HepG2 (cell line): ENCODE results near the gene S100P. TPM values are rescaled to one million over a fixed set of nuclear protein-coding genes. Genes with fewer than 3 reads are reported as not detected.

Experiments used
- ATRX ChIP-seq: sonication (generic); formaldehyde crosslinking; IDR thresholded peaks from 2 replicates; pipeline ENCODE4 v1.4.0; 2020; ENCODE audit warnings: missing genetic modification reagents, borderline replicate concordance
- CENPT ChIP-seq: sonication (generic); formaldehyde crosslinking; IDR thresholded peaks from 2 replicates; pipeline ENCODE4 v1.8.0; 2022; ENCODE audit warnings: low read depth, mild to moderate bottlenecking, moderate library complexity, missing genetic modification reagents
- E2F2 ChIP-seq: sonication (generic); formaldehyde crosslinking; IDR thresholded peaks from 2 replicates; pipeline ENCODE4 v1.4.0; 2020; ENCODE audit warnings: missing genetic modification reagents, borderline replicate concordance
- EED ChIP-seq: sonication (generic); formaldehyde crosslinking; IDR thresholded peaks from 2 replicates; pipeline ENCODE4 v1.5.0; 2020; ENCODE audit warnings: mild to moderate bottlenecking, missing genetic modification reagents
- GTF3A ChIP-seq: sonication (generic); formaldehyde crosslinking; conservative IDR thresholded peaks from 2 replicates; pipeline ENCODE4 v1.4.0; 2020; ENCODE audit warnings: mild to moderate bottlenecking, missing genetic modification reagents
- HNRNPK ChIP-seq: fragments of 200-400 bp; formaldehyde crosslinking; IDR thresholded peaks from 2 replicates; pipeline ENCODE4 v1.6.1; 2018; ENCODE audit warnings: low read length, low read depth, moderate library complexity, mild to moderate bottlenecking; ENCODE audit not compliant: poor library complexity, severe bottlenecking
- HOXA5 ChIP-seq: sonication (generic); formaldehyde crosslinking; IDR thresholded peaks from 2 replicates; pipeline ENCODE4 v1.4.0; 2020; ENCODE audit warnings: missing genetic modification reagents
- MBNL3 ChIP-seq: fragments of 250-450 bp; sonication (Bioruptor Pico); conservative IDR thresholded peaks from 2 replicates; pipeline ENCODE4 v1.8.0; 2022; ENCODE audit warnings: mild to moderate bottlenecking, inconsistent platforms
- PHF21A ChIP-seq: sonication (generic); formaldehyde crosslinking; IDR thresholded peaks from 2 replicates; pipeline ENCODE4 v1.5.0; 2020; ENCODE audit warnings: mild to moderate bottlenecking, missing genetic modification reagents
- TAF15 ChIP-seq: fragments of 200-400 bp; formaldehyde crosslinking; IDR thresholded peaks from one replicate; pipeline ENCODE4 v1.6.1; 2018; ENCODE audit warnings: mild to moderate bottlenecking, low read depth, low read length; ENCODE audit not compliant: poor library complexity, severe bottlenecking
- ZFP36 ChIP-seq: fragments of 150-350 bp; IDR thresholded peaks from 2 replicates; pipeline ENCODE4 v1.6.1; 2018; ENCODE audit warnings: borderline replicate concordance, low read length, low read depth; ENCODE audit not compliant: partially characterized antibody
- ZFP82 ChIP-seq: sonication (generic); formaldehyde crosslinking; IDR thresholded peaks from 2 replicates; pipeline ENCODE4 v1.5.1; 2020; ENCODE audit warnings: mild to moderate bottlenecking, missing genetic modification reagents, borderline replicate concordance
- ZNF24 ChIP-seq: fragments of 450-650 bp; IDR thresholded peaks from 2 replicates; pipeline ENCODE4 v1.6.1; 2017; ENCODE audit warnings: antibody characterized with exemption, mild to moderate bottlenecking
- ZNF430 ChIP-seq: sonication (generic); formaldehyde crosslinking; IDR thresholded peaks from 2 replicates; pipeline ENCODE4 v1.9.0; 2021; ENCODE audit warnings: mild to moderate bottlenecking, missing genetic modification reagents
- ZNF552 ChIP-seq: sonication (generic); formaldehyde crosslinking; IDR thresholded peaks from 2 replicates; pipeline ENCODE4 v1.9.0; 2022; ENCODE audit warnings: missing genetic modification reagents, mild to moderate bottlenecking, borderline replicate concordance
- ZNF674 ChIP-seq: sonication (generic); formaldehyde crosslinking; IDR thresholded peaks from 2 replicates; pipeline ENCODE4 v1.5.0; 2020; ENCODE audit warnings: low read depth, mild to moderate bottlenecking, missing genetic modification reagents
- ZNF687 ChIP-seq: sonication (generic); formaldehyde crosslinking; IDR thresholded peaks from 2 replicates; pipeline ENCODE4 v1.5.1; 2020; ENCODE audit warnings: mild to moderate bottlenecking, missing genetic modification reagents, moderate library complexity
- ZNF747 ChIP-seq: sonication (generic); formaldehyde crosslinking; IDR thresholded peaks from 2 replicates; pipeline ENCODE4 v1.8.1; 2023; ENCODE audit warnings: missing genetic modification reagents, mild to moderate bottlenecking, borderline replicate concordance
- ZNF782 ChIP-seq: sonication (generic); formaldehyde crosslinking; IDR thresholded peaks from 2 replicates; pipeline ENCODE4 v1.4.0; 2020; ENCODE audit warnings: missing genetic modification reagents, mild to moderate bottlenecking, borderline replicate concordance
- ZNF788 ChIP-seq: sonication (generic); formaldehyde crosslinking; IDR thresholded peaks from 2 replicates; pipeline ENCODE4 v1.5.0; 2020; ENCODE audit warnings: mild to moderate bottlenecking, missing genetic modification reagents, borderline replicate concordance
- ZNF878 ChIP-seq: sonication (generic); formaldehyde crosslinking; IDR thresholded peaks from 2 replicates; pipeline ENCODE4 v1.8.1; 2023; ENCODE audit warnings: mild to moderate bottlenecking, missing genetic modification reagents, moderate library complexity
- ZSCAN31 ChIP-seq: sonication (generic); formaldehyde crosslinking; IDR thresholded peaks from 2 replicates; pipeline ENCODE4 v1.5.0; 2020; ENCODE audit warnings: low read depth, mild to moderate bottlenecking, missing genetic modification reagents
- polyA plus RNA-seq, 8 experiments: library from polyadenylated mRNA; depleted of rRNA in 3 of 8; stranded (reverse) in 7 of 8; unstranded in 1 of 8; fragments of >200 nt; fragmentation: Illumina TruSeq in 4 of 8; extraction: Trizol in 4 of 8; gene quantifications; 2 replicates each; pipeline versions ENCODE4 v1.2.1 to v1.2.3, GENCODE V29; 2011 to 2016; ENCODE audit warnings: low read depth in 4 of 8, missing spikeins in 1 of 8, mixed read lengths in 1 of 8; ENCODE audit not compliant: insufficient read depth in 1 of 8
- total RNA-seq, 5 experiments: library from RNA; depleted of rRNA; stranded (reverse); fragments of >200 nt; fragmentation: Illumina TruSeq; extraction: Trizol; gene quantifications; 2 replicates each; pipeline ENCODE4 v1.2.3, GENCODE V29; 2016; ENCODE audit warnings: low read depth in 1 of 5
- TF ChIP-seq, protein P1 (sequence below): sonication (generic); formaldehyde crosslinking; IDR thresholded peaks from 2 replicates; pipeline ENCODE4 v1.5.0; 2020; ENCODE audit warnings: missing genetic modification reagents, mild to moderate bottlenecking, borderline replicate concordance

S100P gene
- total and polyA plus RNA-seq, 2 of the 13 experiments (the other 11 are each of a cell fraction or from before 2014, with no cell fraction given) = 278 to 1,649 TPM

- no peak for TF ChIP-seq MBNL3 (CRISPR knock-in tag)
- peak; percentile 91 for TF ChIP-seq ZNF687 (CRISPR knock-in tag)
- no peak; the same call in 1 of the 2 replicates for TF ChIP-seq ZNF878 (CRISPR knock-in tag)
- peak; percentile 98 for TF ChIP-seq ZSCAN31 (CRISPR knock-in tag)
- TF ChIP-seq ZNF430 (CRISPR knock-in tag) = peak; percentile 94; the same call in 1 of the 2 replicates
- no peak; the same call in 1 of the 2 replicates for TF ChIP-seq HOXA5
- TF ChIP-seq ZNF24 = 0 out of 2 replicates have a peak, but pooled peaks have one; percentile 32
- TF ChIP-seq ZNF747 = peak; percentile 96
- TF ChIP-seq ZNF552 = peak; percentile 73; the same call in 1 of the 2 replicates
- TF ChIP-seq ZFP82 = no peak
- no peak for TF ChIP-seq ZFP36
- no peak for TF ChIP-seq ATRX
- peak; percentile 99 for TF ChIP-seq ZNF788 (CRISPR knock-in tag)
- peak; percentile 76; the same call in 1 of the 2 replicates for TF ChIP-seq EED (CRISPR knock-in tag)
- TF ChIP-seq TAF15 = no peak
- TF ChIP-seq PHF21A (CRISPR knock-in tag) = no peak
- TF ChIP-seq, protein P1, sequence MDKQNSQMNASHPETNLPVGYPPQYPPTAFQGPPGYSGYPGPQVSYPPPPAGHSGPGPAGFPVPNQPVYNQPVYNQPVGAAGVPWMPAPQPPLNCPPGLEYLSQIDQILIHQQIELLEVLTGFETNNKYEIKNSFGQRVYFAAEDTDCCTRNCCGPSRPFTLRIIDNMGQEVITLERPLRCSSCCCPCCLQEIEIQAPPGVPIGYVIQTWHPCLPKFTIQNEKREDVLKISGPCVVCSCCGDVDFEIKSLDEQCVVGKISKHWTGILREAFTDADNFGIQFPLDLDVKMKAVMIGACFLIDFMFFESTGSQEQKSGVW (CRISPR knock-in tag) = no peak
- no peak for TF ChIP-seq GTF3A (CRISPR knock-in tag)
- TF ChIP-seq E2F2 (CRISPR knock-in tag) = no peak
- TF ChIP-seq ZNF782 (CRISPR knock-in tag) = no peak
- no peak for TF ChIP-seq HNRNPK
- no peak for TF ChIP-seq CENPT (CRISPR knock-in tag)
- TF ChIP-seq ZNF674 = no peak
These were observed 2.3 kb downstream of the S100P start (continued) for GRCh38 chr4:6695660-6696610.
